ENCODE results near the gene DAGLA.

DNA sequence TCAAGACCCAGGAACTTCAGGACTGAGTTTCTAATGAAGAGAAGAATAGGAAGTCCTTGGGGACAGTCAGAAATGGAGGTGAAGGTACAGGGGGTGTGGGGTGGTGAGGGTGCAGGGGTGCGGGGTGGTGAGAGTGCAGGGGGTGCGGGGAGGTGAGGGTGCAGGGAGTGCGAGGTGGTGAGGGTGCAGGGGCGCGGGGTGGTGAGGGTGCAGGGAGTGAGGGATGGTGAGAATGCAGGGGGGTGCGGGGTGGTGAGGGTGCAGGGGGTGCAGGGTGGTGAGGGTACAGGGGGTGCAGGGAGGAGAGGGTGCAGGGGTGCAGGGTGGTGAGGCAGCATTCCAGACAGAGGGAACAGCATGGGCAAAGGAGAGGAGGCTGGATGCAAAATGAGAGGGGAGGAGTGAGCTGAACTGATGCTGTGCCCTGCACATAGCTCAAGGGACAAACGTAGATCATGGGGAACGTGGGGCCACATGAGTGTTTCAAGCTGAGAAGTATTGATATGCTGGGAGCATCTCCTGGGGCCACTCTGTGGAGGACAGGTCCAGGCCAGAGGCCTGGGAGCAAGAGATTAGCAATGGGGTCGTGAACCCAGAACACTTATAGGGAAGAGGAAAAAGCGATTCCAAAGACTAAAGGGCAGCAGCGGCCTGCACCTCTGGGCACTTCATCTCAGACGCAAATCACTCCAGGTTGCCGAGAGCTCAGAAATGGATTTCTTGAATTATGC is 23.7 kb upstream of the DAGLA start:
- TF ChIP-seq EZH2phosphoT487 (IDR thresholded peaks at IDR 0.05; ENCODE audit: insufficient read depth, low read depth) (no peak), EZH2 (IDR thresholded peaks at IDR 0.05; ENCODE audit: insufficient read depth, poor library complexity, severe bottlenecking) (no peak)

Data from GM23248 (cell line).